CD8-positive, alpha-beta memory T cell (primary cell): ENCODE measurements around the gene ZFR. TPM values are rescaled to one million over a fixed set of nuclear protein-coding genes. Genes with fewer than 3 reads are reported as not detected.

Source experiments
- CTCF ChIA-PET: fragments of 350-600 bp; sonication (Branson Sonifier 250); formaldehyde crosslinking; loops from one replicate; lab custom pipeline; 2021; ENCODE audit warnings: antibody characterized with exemption; lab: Charles Lee
- POLR2A ChIA-PET: fragments of 350-600 bp; sonication (Branson Sonifier 250); formaldehyde crosslinking; loops from one replicate; lab custom pipeline; 2021; ENCODE audit warnings: antibody characterized with exemption; lab: Charles Lee
- DNase-seq, 5 donors: peaks; one replicate each; pipeline versions ENCODE4 v3.0.0 to v3.0.0-alpha.2; 2020 to 2022; ENCODE audit warnings: mixed read lengths in 1 of 5
- H3K27ac ChIP-seq: one replicate; pipeline ENCODE4 v1.7.0; 2013; ENCODE audit warnings: low read depth, mild to moderate bottlenecking, low read length, moderate library complexity
- H3K27me3 ChIP-seq: 2 replicates; pipeline ENCODE4 v1.7.0; 2013; ENCODE audit warnings: low read length, mild to moderate bottlenecking; ENCODE audit not compliant: insufficient read depth, poor library complexity, severe bottlenecking
- H3K36me3 ChIP-seq: 2 replicates; pipeline ENCODE4 v1.7.0; 2013; ENCODE audit warnings: mild to moderate bottlenecking, low read length, moderate library complexity; ENCODE audit not compliant: insufficient read depth
- H3K4me1 ChIP-seq: 2 replicates; pipeline ENCODE4 v1.7.0; 2013; ENCODE audit warnings: mild to moderate bottlenecking, low read length, moderate library complexity; ENCODE audit not compliant: insufficient read depth
- H3K4me3 ChIP-seq: 2 replicates; pipeline ENCODE4 v1.7.0; 2013; ENCODE audit warnings: mild to moderate bottlenecking, low read length
- H3K9me3 ChIP-seq: 2 replicates; pipeline ENCODE4 v1.7.0; 2013; ENCODE audit warnings: mild to moderate bottlenecking, low read length
- H3K27ac Mint-ChIP-seq, 8 donors: one replicate each; pipeline ENCODE4 v1.8.0; 2020 to 2021; ENCODE audit warnings: mixed read lengths in 8 of 8, mild to moderate bottlenecking in 6 of 8, inconsistent platforms in 3 of 8, moderate library complexity in 3 of 8
- H3K27me3 Mint-ChIP-seq, 2 donors: one replicate each; pipeline ENCODE4 v1.8.0; 2020 to 2021; ENCODE audit warnings: mixed read lengths in 2 of 2, mild to moderate bottlenecking in 1 of 2, moderate library complexity in 1 of 2
- H3K36me3 Mint-ChIP-seq, 3 donors: one replicate each; pipeline ENCODE4 v1.8.0; 2020 to 2021; ENCODE audit warnings: mixed read lengths in 3 of 3, inconsistent platforms in 1 of 3, mild to moderate bottlenecking in 1 of 3
- H3K4me1 Mint-ChIP-seq, 3 donors: one replicate each; pipeline ENCODE4 v1.8.0; 2020 to 2021; ENCODE audit warnings: mixed read lengths in 3 of 3, inconsistent platforms in 1 of 3, mild to moderate bottlenecking in 1 of 3
- H3K4me3 Mint-ChIP-seq, 7 donors: one replicate each; pipeline ENCODE4 v1.8.0; 2020 to 2021; ENCODE audit warnings: mixed read lengths in 7 of 7, mild to moderate bottlenecking in 6 of 7, moderate library complexity in 4 of 7, inconsistent platforms in 2 of 7
- H3K9me3 Mint-ChIP-seq, 5 donors: one replicate each; pipeline ENCODE4 v1.8.0; 2020 to 2022; ENCODE audit warnings: mixed read lengths in 5 of 5, mild to moderate bottlenecking in 3 of 5, moderate library complexity in 2 of 5, inconsistent platforms in 1 of 5
- polyA plus RNA-seq: library from polyadenylated mRNA; unstranded; fragments of 300-500 nt; fragmentation: Illumina TruSeq; gene quantifications from one replicate; pipeline ENCODE4 v1.2.3, GENCODE V29; 2021
- total RNA-seq, 2 experiments: library from RNA; stranded (reverse); gene quantifications; one replicate each; pipeline ENCODE4 v1.2.3, GENCODE V29; 2021

Gene ZFR
- total and polyA plus RNA-seq, 3 experiments from 2014 or later, result 83.4 to 88.3 (median 87.5) TPM

DNA sequence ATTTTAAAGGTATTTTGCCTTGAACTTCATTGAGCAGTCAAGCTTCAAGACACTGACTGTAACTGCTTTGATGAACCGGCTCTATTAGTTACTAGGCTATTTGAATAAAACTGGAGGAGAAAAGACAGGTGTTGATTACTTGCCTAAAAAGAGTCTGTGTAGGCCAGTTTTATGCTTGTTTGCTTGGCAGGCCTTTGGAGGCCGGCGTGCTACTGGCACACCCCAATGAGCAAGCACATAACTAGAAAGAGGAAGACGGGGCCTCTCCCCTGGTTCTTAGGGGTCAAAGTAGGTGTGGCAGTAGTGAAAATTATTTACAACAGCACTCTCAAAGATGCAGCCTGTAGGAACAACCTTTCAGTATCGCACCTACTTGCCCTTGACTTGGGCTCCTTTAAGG, 2.1 kb upstream of the ZFR start:
- Histone ChIP-seq H3K4me1 (peaks cover 23% of the 10 kb centered on the region), H3K36me3 (no peaks in the 10 kb centered on the region), H3K4me3 (no peak overlapping the region), H3K27me3 (no peaks in the 10 kb centered on the region), H3K9me3 (no peaks in the 10 kb centered on the region), H3K27ac (no peak overlapping the region)
- H3K36me3 Mint-ChIP-seq, result peaks cover 0 to 15% (median 0%) of the 10 kb centered on the region in 3 donors
- no peak for DNase-seq
- ChIA-PET CTCF (interaction anchor here (1.6 kb wide), 1 partner anchor 143 kb away, joined by 5 read pairs; no protein-coding TSS in a partner anchor), POLR2A (interaction anchor here (0.6 kb wide), 1 partner anchor 1008 kb away, joined by 3 read pairs; no protein-coding TSS in a partner anchor)
- H3K4me1 Mint-ChIP-seq, result peaks cover 17 to 30% (median 26%) of the 10 kb centered on the region in 3 donors
- peak overlapping the region in 1 of 8 donors; percentile 83 for H3K27ac Mint-ChIP-seq
- peaks cover 0 to 2% (median 0%) of the 10 kb centered on the region in 5 donors for H3K9me3 Mint-ChIP-seq
- peaks cover 4 to 5% of the 10 kb centered on the region in 2 donors for H3K27me3 Mint-ChIP-seq
- H3K4me3 Mint-ChIP-seq, result peak overlapping the region in 3 of 7 donors; percentile 20 to 82 (median 45)

DNA sequence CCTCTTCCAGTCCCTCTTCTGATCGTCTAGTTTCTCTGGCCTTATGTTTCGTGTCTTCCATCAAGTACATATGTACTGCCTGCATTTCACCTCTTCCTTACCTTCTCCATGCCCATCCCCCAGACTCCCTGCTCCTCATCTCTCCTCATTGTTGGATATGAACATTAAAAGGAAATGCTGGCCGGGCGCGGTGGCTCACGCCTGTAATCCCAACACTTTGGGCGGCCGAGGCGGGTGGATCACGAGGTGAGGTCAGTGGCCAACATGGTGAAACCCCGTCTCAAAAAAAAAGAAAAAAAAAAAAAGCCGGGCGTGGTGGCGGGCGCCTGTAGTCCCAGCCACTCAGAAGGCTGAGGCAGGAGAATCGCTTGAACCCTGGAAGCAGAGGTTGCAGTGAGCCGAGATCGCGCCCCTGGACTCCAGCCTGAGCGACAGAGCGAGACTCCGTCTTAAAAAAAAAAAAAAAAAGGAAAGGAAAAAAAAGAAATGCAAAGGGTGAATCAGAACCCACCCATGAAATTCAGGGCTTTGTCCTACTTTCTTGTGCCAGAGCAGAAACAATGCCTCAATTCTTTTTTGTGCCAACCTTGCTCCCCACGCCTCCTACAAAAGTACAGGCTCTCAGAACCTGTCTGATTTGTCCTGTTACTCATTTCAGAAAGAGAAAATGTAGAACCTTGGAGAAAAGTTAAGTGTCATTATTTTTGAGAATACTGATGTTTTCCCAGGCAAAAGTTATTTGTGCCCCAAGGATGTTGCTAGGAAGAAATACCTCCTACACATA, 1.5 kb upstream of the ZFR start:
- H3K4me1 ChIP-seq, result peaks cover 28% of the 10 kb centered on the region
- Mint-ChIP-seq H3K36me3 (peaks cover 0 to 19% (median 0%) of the 10 kb centered on the region in 3 donors), H3K4me3 (peak overlapping the region in 6 of 7 donors; percentile 3 to 93 (median 87)), H3K9me3 (peaks cover 0 to 2% (median 0%) of the 10 kb centered on the region in 5 donors), H3K27ac (peak overlapping the region in 6 of 8 donors; percentile 10 to 91 (median 80)), H3K27me3 (peaks cover 4 to 5% of the 10 kb centered on the region in 2 donors), H3K4me1 (peaks cover 21 to 36% (median 32%) of the 10 kb centered on the region in 3 donors)
- ChIA-PET CTCF (interaction anchor here (1.2 to 1.6 kb wide), 2 partner anchors 11 to 144 kb away, joined by 3 to 5 read pairs; no protein-coding TSS in a partner anchor), POLR2A (interaction anchor here (0.6 to 1.7 kb wide), 2 partner anchors 144 to 1008 kb away, joined by 3 to 9 read pairs; no protein-coding TSS in a partner anchor)
- H3K4me3 ChIP-seq, result no peak overlapping the region
- no peak for DNase-seq
- H3K36me3 ChIP-seq, result no peaks in the 10 kb centered on the region
- no peaks in the 10 kb centered on the region for H3K27me3 ChIP-seq
- H3K9me3 ChIP-seq, result no peaks in the 10 kb centered on the region
- no peak overlapping the region for H3K27ac ChIP-seq

DNA sequence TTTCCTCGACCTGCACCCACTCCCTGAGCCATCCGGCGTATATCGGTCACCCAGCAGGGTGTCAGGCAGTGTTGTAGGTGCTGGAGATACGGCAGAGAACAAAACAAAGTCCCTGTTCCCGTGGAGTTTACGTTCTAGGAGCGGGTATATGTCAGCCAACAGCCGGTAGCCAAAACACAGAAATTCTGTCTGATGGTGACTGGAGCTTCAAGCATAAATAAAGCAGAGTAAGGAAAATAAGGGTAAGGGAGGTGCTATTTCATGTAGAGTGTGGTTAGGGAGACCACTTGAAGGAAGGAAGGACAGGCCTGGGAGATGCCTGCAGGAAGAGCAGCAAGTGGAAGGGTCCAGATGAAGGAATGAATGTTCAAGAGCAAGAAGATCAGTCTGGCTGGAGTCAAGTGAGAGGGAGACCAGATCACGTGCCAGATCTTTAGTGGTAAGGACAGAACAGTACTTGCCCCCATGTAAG, 783 bp upstream of the ZFR start:
- H3K4me1 ChIP-seq, result peaks cover 31% of the 10 kb centered on the region
- CTCF ChIA-PET, result interaction anchor here (1.2 to 1.5 kb wide), 2 partner anchors 12 to 144 kb away, joined by 3 read pairs; no protein-coding TSS in a partner anchor
- Mint-ChIP-seq H3K4me3 (peak overlapping the region; percentile 83 to 93 (median 89)), H3K27ac (peak overlapping the region in 7 of 8 donors; percentile 63 to 95 (median 83)), H3K9me3 (peaks cover 0 to 2% (median 0%) of the 10 kb centered on the region in 5 donors), H3K27me3 (peaks cover 4% of the 10 kb centered on the region in 2 donors), H3K36me3 (peaks cover 0 to 19% (median 0%) of the 10 kb centered on the region in 3 donors), H3K4me1 (peaks cover 22 to 42% (median 33%) of the 10 kb centered on the region in 3 donors)
- H3K27ac ChIP-seq, result no peak overlapping the region
- POLR2A ChIA-PET, result interaction anchor here (0.6 to 1.7 kb wide), 5 partner anchors 86 to 924 kb away, joined by 3 to 9 read pairs (median 4); partner anchors contain the start of genes GOLPH3 and SUB1
- no peak overlapping the region for H3K4me3 ChIP-seq
- no peaks in the 10 kb centered on the region for H3K9me3 ChIP-seq
- no peak for DNase-seq
- no peaks in the 10 kb centered on the region for H3K27me3 ChIP-seq
- no peaks in the 10 kb centered on the region for H3K36me3 ChIP-seq

DNA sequence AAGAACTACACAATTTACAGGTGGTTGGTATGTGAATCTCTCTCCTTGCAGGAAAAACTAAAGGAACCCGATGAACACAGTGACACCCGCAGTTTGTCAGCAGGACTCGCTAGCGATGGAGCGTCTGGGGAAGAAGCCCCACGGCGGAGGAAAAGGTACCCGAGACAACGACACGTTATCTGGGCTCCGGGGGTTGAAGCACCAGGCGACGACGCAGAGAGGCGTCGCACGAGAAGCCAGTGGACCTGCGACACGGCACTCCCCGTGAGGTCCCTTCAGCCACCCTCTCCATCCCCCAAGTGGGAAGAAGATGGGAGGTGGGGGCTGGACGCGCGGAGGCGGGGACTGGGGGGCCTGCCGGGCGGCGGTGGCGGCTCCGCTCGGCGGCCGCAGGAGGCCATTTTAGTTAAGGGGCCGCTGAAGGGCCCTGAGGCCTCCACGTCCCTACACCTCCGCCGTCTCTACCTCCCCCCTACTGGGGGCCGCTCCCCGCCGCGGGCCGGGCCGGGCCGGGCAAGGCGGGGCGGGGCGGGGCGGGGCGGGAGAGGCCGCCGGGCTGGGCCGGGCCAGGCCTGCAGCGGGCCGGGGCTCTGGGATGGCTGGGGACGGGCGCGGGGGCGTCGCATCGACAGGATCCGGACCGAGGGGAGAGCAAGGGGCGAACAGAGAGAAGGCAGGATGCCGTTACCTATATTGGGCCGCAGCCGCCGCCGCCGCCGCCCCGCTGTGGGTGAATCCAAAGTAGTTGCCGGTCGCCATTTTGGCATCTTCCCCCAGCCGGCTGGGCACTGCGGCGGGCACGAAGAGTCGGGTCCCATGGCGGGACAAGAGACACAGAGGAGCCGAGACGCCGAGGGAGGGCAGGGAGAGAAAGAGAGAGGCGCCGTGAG, 754 bp downstream of the ZFR start:
- CTCF ChIA-PET, result interaction anchor here (1.0 to 1.5 kb wide), 2 partner anchors 146 kb away, joined by 3 read pairs; no protein-coding TSS in a partner anchor
- Histone ChIP-seq H3K9me3 (no peaks in the 10 kb centered on the region), H3K36me3 (no peaks in the 10 kb centered on the region), H3K27ac (peak overlapping the region; percentile 75), H3K4me3 (peak overlapping the region; percentile 81), H3K27me3 (no peaks in the 10 kb centered on the region), H3K4me1 (peaks cover 43% of the 10 kb centered on the region)
- Mint-ChIP-seq H3K4me3 (peak overlapping the region; percentile 89 to 95 (median 93)), H3K9me3 (peaks cover 0 to 2% (median 0%) of the 10 kb centered on the region in 5 donors), H3K36me3 (peaks cover 0 to 24% (median 0%) of the 10 kb centered on the region in 3 donors), H3K27me3 (peaks cover 0 to 4% of the 10 kb centered on the region in 2 donors), H3K27ac (peak overlapping the region; percentile 83 to 99 (median 96)), H3K4me1 (peaks cover 29 to 57% (median 47%) of the 10 kb centered on the region in 3 donors)
- DNase-seq, result peak; percentile 44 to 70 (median 54)
- POLR2A ChIA-PET, result interaction anchor here (1.0 to 1.7 kb wide), 4 partner anchors 88 to 270 kb away, joined by 3 to 9 read pairs (median 4); partner anchors contain the start of genes GOLPH3 and SUB1

DNA sequence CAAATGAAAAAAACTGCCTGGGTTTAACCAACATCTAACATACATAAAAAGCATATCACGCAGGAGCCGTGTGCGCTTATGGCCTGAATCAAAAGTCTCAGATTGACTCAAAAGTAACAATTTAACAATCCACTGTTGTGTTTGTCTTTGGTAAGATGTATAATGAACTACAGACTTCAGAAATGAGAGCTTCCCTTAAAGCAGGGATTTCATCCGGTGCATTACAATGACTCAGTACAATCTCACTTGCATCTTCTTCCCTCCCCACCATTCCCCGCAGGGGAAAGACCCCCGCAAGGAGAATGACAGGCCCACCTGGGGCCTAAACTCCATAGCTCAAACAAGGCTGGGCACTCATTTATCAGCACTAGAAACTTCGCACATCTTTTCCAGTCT, 1.4 kb downstream of the ZFR start:
- peak overlapping the region; percentile 83 to 99 (median 95) for H3K27ac Mint-ChIP-seq
- no peaks in the 10 kb centered on the region for H3K9me3 ChIP-seq
- H3K4me1 Mint-ChIP-seq, result peaks cover 34 to 63% (median 53%) of the 10 kb centered on the region in 3 donors
- peak in 1 of 5 donors; percentile 3 for DNase-seq
- H3K36me3 ChIP-seq, result no peaks in the 10 kb centered on the region
- peaks cover 0 to 26% (median 2%) of the 10 kb centered on the region in 3 donors for H3K36me3 Mint-ChIP-seq
- CTCF ChIA-PET, result interaction anchor here (1.0 kb wide), 1 partner anchor 147 kb away, joined by 3 read pairs; no protein-coding TSS in a partner anchor
- peak overlapping the region; percentile 81 for H3K4me3 ChIP-seq
- peak overlapping the region; percentile 83 to 95 (median 91) for H3K4me3 Mint-ChIP-seq
- H3K27me3 ChIP-seq, result no peaks in the 10 kb centered on the region
- peak overlapping the region; percentile 66 for H3K27ac ChIP-seq
- peaks cover 0 to 4% of the 10 kb centered on the region in 2 donors for H3K27me3 Mint-ChIP-seq
- POLR2A ChIA-PET, result no interaction called here
- peaks cover 47% of the 10 kb centered on the region for H3K4me1 ChIP-seq
- peaks cover 0 to 2% (median 0%) of the 10 kb centered on the region in 5 donors for H3K9me3 Mint-ChIP-seq

DNA sequence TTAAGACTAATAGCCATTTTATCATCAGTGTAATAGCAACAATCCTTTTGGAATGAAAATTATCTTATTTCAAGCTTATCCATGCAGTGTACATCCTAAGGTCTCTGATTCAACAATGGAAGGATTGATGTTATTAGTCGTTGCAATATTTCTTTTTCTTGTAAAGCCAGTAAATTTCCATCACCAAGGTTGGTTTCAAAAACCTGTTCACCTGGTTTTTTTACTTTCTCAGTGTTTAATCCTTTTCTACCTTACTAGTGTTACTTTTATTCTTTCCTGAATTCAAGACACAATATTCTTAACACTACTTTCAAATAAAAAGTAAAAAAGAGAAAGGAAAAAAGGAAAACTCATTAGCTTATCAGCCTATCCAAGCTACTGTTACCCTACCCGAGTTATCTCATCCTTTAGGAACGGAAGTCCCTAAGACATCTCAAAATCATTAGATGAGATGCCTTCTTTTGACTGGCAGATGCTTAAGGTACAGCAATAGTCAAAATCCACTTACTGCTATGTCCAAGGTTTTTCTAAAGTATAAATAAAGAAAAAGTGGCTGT, 5.4 kb downstream of the ZFR start:
- Mint-ChIP-seq H3K4me3 (peak overlapping the region in 2 of 7 donors; percentile 24 to 63), H3K27ac (peak overlapping the region in 1 of 8 donors; percentile 26), H3K4me1 (peaks cover 54 to 85% (median 81%) of the 10 kb centered on the region in 3 donors), H3K27me3 (no peaks in the 10 kb centered on the region), H3K9me3 (no peaks in the 10 kb centered on the region), H3K36me3 (peaks cover 0 to 33% (median 2%) of the 10 kb centered on the region in 3 donors)
- H3K4me3 ChIP-seq, result no peak overlapping the region
- no peak overlapping the region for H3K27ac ChIP-seq
- H3K4me1 ChIP-seq, result peaks cover 54% of the 10 kb centered on the region
- no peaks in the 10 kb centered on the region for H3K36me3 ChIP-seq
- H3K9me3 ChIP-seq, result no peaks in the 10 kb centered on the region
- DNase-seq, result no peak
- ChIA-PET POLR2A (no interaction called here), CTCF (no interaction called here)
- H3K27me3 ChIP-seq, result no peaks in the 10 kb centered on the region
